ENCODE measurements around the gene PIGH. TPM values are rescaled to one million over a fixed set of nuclear protein-coding genes. Genes with fewer than 3 reads are reported as not detected.

PIGH gene
- total and polyA plus RNA-seq, 2 of the 13 experiments (the other 11 are each of a cell fraction or from before 2014, with no cell fraction given), result 30.0 to 43.5 TPM

DNA sequence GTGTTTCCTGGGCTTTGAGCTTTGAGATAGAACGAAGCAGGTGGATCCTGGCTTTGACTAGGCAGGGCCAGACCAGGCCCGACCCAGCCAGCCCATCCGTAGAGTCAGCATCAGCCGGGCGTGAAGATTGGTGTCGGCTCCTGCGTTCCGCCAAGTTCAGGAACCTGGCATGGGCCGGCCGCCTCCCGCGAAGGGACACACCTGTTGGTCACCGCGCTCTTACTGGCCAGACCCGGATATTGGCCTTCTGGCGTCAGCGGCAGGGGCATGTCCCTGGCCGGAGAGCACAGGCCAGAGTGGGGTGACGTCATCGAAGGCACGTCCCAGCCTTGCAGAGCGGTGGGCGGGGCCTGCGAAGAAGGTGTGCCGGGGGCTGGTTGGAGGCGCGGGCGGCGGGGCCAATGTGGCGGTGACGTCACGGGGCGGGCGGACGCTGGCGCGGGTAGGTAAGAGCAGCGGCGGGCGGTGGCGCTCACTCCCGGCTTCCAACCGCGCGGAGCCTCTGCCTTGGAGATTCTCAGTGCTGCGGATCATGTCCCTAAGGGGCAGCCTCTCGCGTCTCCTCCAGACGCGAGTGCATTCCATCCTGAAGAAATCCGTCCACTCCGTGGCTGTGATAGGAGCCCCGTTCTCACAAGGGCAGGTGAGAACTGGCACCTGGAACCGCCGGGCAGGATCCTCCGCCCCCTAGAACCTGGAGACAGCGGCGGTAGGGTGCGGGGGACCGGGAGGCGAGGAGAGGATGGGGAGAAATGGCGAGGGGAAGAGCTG lies 19.6 kb upstream of the PIGH start, which contains the start of gene ARG2 (continued):
- TF ChIP-seq PHB2 (IDR thresholded peaks at IDR 0.05; ENCODE audit: partially characterized antibody) (no peak), ZNF329 (CRISPR knock-in tag; IDR thresholded peaks at IDR 0.05; ENCODE audit: low read depth) (no peak), KMT2B (CRISPR knock-in tag; IDR thresholded peaks at IDR 0.05) (peak; percentile 44), SKI (IDR thresholded peaks at IDR 0.05; ENCODE audit: partially characterized antibody) (peak; percentile 22), ZFP62 (CRISPR knock-in tag; IDR thresholded peaks at IDR 0.05) (no peak), ZNF564 (CRISPR knock-in tag; IDR thresholded peaks at IDR 0.05) (0 out of 2 replicates have a peak, but pooled peaks have one; percentile 47), ZNF614 (CRISPR knock-in tag; IDR thresholded peaks at IDR 0.05; ENCODE audit: borderline replicate concordance) (peak; percentile 48; the same call in 1 of the 2 replicates), STAG1 (CRISPR knock-in tag; IDR thresholded peaks at IDR 0.05) (peak; percentile 4; the same call in 1 of the 2 replicates), ZNF674 (CRISPR knock-in tag; IDR thresholded peaks at IDR 0.05; ENCODE audit: low read depth) (no peak), SRY (CRISPR knock-in tag; IDR thresholded peaks at IDR 0.05) (peak; percentile 54; the same call in 1 of the 2 replicates), ATF7-NPFF (CRISPR knock-in tag; IDR thresholded peaks at IDR 0.05; ENCODE audit: low read depth) (peak; percentile 64; the same call in 1 of the 2 replicates), KDM3A (CRISPR knock-in tag; IDR thresholded peaks at IDR 0.05; ENCODE audit: low read depth) (peak; percentile 78), DPF2 (CRISPR knock-in tag; IDR thresholded peaks at IDR 0.05; ENCODE audit: borderline replicate concordance, low read depth) (0 out of 2 replicates have a peak, but pooled peaks have one; percentile 12), ZNF816 (CRISPR knock-in tag; IDR thresholded peaks at IDR 0.05; ENCODE audit: borderline replicate concordance) (0 out of 2 replicates have a peak, but pooled peaks have one; percentile 42), POLR2AphosphoS5 (IDR thresholded peaks at IDR 0.05; ENCODE audit: low read depth, low read length) (peak; percentile 71), ZNF451 (CRISPR knock-in tag; IDR thresholded peaks at IDR 0.05) (peak; percentile 51; the same call in 1 of the 2 replicates), AGO2 (optimal IDR thresholded peaks at IDR 0.05; ENCODE audit: low read depth, low read length) (peak; percentile 24), ELF3 (CRISPR knock-in tag; IDR thresholded peaks at IDR 0.05) (peak; percentile 80; the same call in 1 of the 2 replicates), ZNF672 (CRISPR knock-in tag; IDR thresholded peaks at IDR 0.05) (peak; percentile 55; the same call in 1 of the 2 replicates), ZNF607 (CRISPR knock-in tag; IDR thresholded peaks at IDR 0.05; ENCODE audit: borderline replicate concordance) (peak; percentile 77; the same call in 1 of the 2 replicates), THAP11 (CRISPR knock-in tag; IDR thresholded peaks at IDR 0.05) (peak; percentile 82), ZMYM4 (CRISPR knock-in tag; IDR thresholded peaks at IDR 0.05) (peak; percentile 89), ZFP90 (CRISPR knock-in tag; IDR thresholded peaks at IDR 0.05; ENCODE audit: borderline replicate concordance) (0 out of 2 replicates have a peak, but pooled peaks have one; percentile 32), GATAD2A (CRISPR knock-in tag; IDR thresholded peaks at IDR 0.05) (0 out of 2 replicates have a peak, but pooled peaks have one; percentile 54), ZNF547 (CRISPR knock-in tag; IDR thresholded peaks at IDR 0.05) (peak; percentile 68)
- TF ChIP-seq, protein P1, sequence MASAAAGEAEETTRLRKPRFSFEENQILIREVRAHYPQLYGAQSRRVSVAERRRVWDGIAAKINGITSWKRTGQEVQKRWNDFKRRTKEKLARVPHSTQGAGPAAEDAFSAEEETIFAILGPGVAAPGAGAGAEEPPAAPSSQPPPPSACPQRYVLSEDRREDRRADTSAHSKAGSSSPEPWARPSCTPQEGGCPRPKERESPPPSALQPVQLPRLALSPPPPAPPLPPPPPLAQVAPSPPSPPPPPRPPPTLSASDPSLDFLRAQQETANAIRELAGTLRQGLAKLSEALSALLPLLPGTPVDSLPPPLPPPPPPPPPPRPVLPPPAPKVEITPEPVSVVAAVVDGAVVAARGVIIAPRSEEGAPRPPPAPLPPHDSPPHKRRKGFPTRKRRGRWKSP (CRISPR knock-in tag; IDR thresholded peaks at IDR 0.05), result peak; percentile 70; the same call in 1 of the 2 replicates
- TF ChIP-seq, protein P2, sequence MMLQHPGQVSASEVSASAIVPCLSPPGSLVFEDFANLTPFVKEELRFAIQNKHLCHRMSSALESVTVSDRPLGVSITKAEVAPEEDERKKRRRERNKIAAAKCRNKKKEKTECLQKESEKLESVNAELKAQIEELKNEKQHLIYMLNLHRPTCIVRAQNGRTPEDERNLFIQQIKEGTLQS (CRISPR knock-in tag; IDR thresholded peaks at IDR 0.05), result peak; percentile 90
- TF ChIP-seq, protein P3, sequence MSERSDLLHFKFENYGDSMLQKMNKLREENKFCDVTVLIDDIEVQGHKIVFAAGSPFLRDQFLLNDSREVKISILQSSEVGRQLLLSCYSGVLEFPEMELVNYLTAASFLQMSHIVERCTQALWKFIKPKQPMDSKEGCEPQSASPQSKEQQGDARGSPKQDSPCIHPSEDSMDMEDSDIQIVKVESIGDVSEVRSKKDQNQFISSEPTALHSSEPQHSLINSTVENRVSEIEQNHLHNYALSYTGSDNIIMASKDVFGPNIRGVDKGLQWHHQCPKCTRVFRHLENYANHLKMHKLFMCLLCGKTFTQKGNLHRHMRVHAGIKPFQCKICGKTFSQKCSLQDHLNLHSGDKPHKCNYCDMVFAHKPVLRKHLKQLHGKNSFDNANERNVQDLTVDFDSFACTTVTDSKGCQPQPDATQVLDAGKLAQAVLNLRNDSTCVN (CRISPR knock-in tag; IDR thresholded peaks at IDR 0.05; ENCODE audit: borderline replicate concordance), result 0 out of 2 replicates have a peak, but pooled peaks have one; percentile 37

All from HepG2 (cell line).